Airway epithelial cell (primary cell): ENCODE data around the gene CNNM3. TPM values are rescaled to one million over a fixed set of nuclear protein-coding genes. Genes with fewer than 3 reads are reported as not detected.

Experiments used
- total RNA-seq: library from RNA; depleted of rRNA; stranded (reverse); fragments of >200 nt; gene quantifications from 2 replicates; pipeline ENCODE4 v1.2.3, GENCODE V29; 2015

The CNNM3 gene
- total RNA-seq, result 4.7 TPM in 2 replicates

GRCh38 chr2:96816127-96816835 lies at the start of gene CNNM3:
CNNM3 (plus strand) TSS chr2:96816268; CDS start chr2:96816278, 10 bp downstream.

GRCh38 chr2:96843538-96844268 lies 27.6 kb downstream of the CNNM3 start, which contains the start of gene ANKRD23:
ANKRD23 (minus strand) TSS chr2:96844021; CDS start chr2:96843992, 29 bp downstream.

GRCh38 chr2:96857667-96858372 lies 41.8 kb downstream of the CNNM3 start, which contains the start of gene ANKRD39:
ANKRD39 (minus strand) TSS chr2:96858016; CDS start chr2:96857987, 29 bp downstream.

GRCh38 chr2:96869822-96870625 lies 54.0 kb downstream of the CNNM3 start, which contains the start of gene SEMA4C:
SEMA4C (minus strand) TSS chr2:96870080; CDS start chr2:96867886, 2,194 bp downstream.

Other genes starting within 250 kb of the CNNM3 start
- 14.3 and 18.1 TPM in 2 replicates for gene KANSL3, start 178.0 kb upstream of the CNNM3 start, total RNA-seq
- 0.21 TPM in 1 of 2 replicates, not detected in the other for gene FER1L5, start 173.5 kb upstream of the CNNM3 start, total RNA-seq
- gene LMAN2L, start 76.2 kb upstream of the CNNM3 start, total RNA-seq, result 12.8 and 13.1 TPM in 2 replicates
- gene CNNM4, start 55.4 kb upstream of the CNNM3 start, total RNA-seq, result 5.3 and 6.1 TPM in 2 replicates
- 0.28 and 0.56 TPM in 2 replicates for gene ANKRD23, start 27.8 kb downstream of the CNNM3 start, total RNA-seq
- 20.9 and 24.8 TPM in 2 replicates for gene ANKRD39, start 41.7 kb downstream of the CNNM3 start, total RNA-seq
- 15.2 and 16.6 TPM in 2 replicates for gene SEMA4C, start 53.8 kb downstream of the CNNM3 start, total RNA-seq
- gene FAM178B, start 170.3 kb downstream of the CNNM3 start, total RNA-seq, result not detected in 2 replicates